ENCODE measurements around the gene CLDN10. TPM values are rescaled to one million over a fixed set of nuclear protein-coding genes. Genes with fewer than 3 reads are reported as not detected.

The CLDN10 gene
- total and polyA plus RNA-seq, 2 donors (not counting 1 experiment from before 2014, with no cell fraction given), result not detected

DNA sequence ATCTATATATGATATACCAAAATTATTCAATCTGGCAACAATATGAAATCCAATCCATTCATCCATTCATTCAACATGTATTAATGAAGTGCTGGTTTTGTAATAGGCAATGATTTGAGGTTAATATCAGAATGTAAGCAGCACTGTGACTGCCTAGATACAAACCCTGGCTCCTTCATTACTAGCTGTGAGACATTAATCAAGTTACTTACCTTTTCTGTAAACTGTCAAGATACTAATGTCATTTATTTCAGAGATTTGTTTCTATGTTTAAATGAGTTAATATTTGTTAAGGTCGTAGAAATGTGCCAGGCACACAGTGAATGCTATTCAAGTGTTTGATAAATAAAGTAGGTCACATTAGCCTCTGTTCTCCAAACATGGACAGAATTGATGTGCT, 40.9 kb downstream of the CLDN10 start:
- Mint-ChIP-seq H3K4me1 (no peaks in the 10 kb centered on the region), H3K4me3 (no peak overlapping the region), H3K27ac (no peak overlapping the region), H3K27me3 (peaks cover 14% of the 10 kb centered on the region), H3K9me3 (ENCODE audit: insufficient read depth) (no peaks in the 10 kb centered on the region)
- Histone ChIP-seq H3K36me3 (replicated peaks in 1 of 2; ENCODE audit: control extremely low read depth in 1 of 2, control insufficient read depth in 1 of 2, extremely low read depth in 1 of 2, insufficient read depth in 2 of 2, low read length in 1 of 2) (no peaks in the 10 kb centered on the region), H4K20me1 (ENCODE audit: control insufficient read depth, insufficient read depth, low read length, poor library complexity, severe bottlenecking) (no peaks in the 10 kb centered on the region), H2AFZ (ENCODE audit: insufficient read depth, low read depth, low read length, poor library complexity, severe bottlenecking) (no peak overlapping the region), H3K9ac (ENCODE audit: low read length) (no peak overlapping the region), H3K4me2 (replicated peaks; ENCODE audit: low read depth, low read length, poor library complexity, severe bottlenecking) (no peak overlapping the region), H3K4me3 (ENCODE audit: control extremely low read depth in 1 of 5, extremely low read depth in 1 of 5, insufficient read depth in 1 of 5, low read depth in 2 of 5, low read length in 4 of 5) (no peak overlapping the region), H3K27ac (ENCODE audit: low read length in 2 of 2) (no peak overlapping the region), H3K79me2 (ENCODE audit: control insufficient read depth, insufficient read depth, low read length) (no peaks in the 10 kb centered on the region), H3K27me3 (replicated peaks in 1 of 4; ENCODE audit: control extremely low read depth in 1 of 4, control insufficient read depth in 3 of 4, insufficient read depth in 4 of 4, low read length in 3 of 4) (peaks cover 0 to 4% (median 3%) of the 10 kb centered on the region in 4 experiments), H3K4me1 (ENCODE audit: control insufficient read depth in 2 of 2, insufficient read depth in 2 of 2, low read length in 2 of 2) (no peaks in the 10 kb centered on the region), H3K9me3 (ENCODE audit: control extremely low read depth in 1 of 3, control insufficient read depth in 2 of 3, insufficient read depth in 1 of 3, low read length in 2 of 3) (no peaks in the 10 kb centered on the region)
- POLR2A ChIA-PET, result no interaction called here
- ATAC-seq (ENCODE audit: low read depth), result no peak
- CTCF ChIA-PET, result no interaction called here
- no peak for TF ChIP-seq EZH2 (IDR thresholded peaks at IDR 0.05; ENCODE audit: borderline replicate concordance, insufficient read depth, low read depth, low read length, poor library complexity, severe bottlenecking)
- TF ChIP-seq, protein P1, sequence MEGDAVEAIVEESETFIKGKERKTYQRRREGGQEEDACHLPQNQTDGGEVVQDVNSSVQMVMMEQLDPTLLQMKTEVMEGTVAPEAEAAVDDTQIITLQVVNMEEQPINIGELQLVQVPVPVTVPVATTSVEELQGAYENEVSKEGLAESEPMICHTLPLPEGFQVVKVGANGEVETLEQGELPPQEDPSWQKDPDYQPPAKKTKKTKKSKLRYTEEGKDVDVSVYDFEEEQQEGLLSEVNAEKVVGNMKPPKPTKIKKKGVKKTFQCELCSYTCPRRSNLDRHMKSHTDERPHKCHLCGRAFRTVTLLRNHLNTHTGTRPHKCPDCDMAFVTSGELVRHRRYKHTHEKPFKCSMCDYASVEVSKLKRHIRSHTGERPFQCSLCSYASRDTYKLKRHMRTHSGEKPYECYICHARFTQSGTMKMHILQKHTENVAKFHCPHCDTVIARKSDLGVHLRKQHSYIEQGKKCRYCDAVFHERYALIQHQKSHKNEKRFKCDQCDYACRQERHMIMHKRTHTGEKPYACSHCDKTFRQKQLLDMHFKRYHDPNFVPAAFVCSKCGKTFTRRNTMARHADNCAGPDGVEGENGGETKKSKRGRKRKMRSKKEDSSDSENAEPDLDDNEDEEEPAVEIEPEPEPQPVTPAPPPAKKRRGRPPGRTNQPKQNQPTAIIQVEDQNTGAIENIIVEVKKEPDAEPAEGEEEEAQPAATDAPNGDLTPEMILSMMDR (IDR thresholded peaks at IDR 0.05), result no peak
- DNase-seq, result no peak
- no CpG with 5 or more reads among the region's 1 CpG for WGBS (ENCODE audit: insufficient coverage)
- intact Hi-C loops (cut with micrococcal nuclease), result no loop called here

DNA sequence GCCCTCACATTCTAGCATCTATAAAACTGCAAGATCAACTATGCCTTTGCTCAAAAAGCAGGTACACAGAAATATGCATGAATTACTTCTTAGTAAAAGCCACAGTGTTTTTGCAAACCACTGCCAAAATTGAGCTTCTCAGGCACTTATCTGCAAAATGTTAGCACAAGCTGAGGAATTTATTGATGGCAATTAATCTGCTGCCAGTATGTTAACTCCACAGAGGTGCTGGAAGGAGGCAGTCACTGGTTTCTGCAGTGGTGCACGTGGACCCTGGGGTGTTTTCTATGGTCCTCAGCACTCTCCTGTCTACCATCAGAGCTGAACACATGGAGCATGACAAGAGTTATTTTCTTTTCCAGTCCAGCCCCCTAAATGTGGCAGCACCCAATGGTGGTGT, 44.2 kb downstream of the CLDN10 start:
- POLR2A ChIA-PET, result no interaction called here
- H3K27ac Mint-ChIP-seq, result no peak overlapping the region

More for the DNA sequence above, 44.2 kb downstream of the CLDN10 start:
- H3K4me3 ChIP-seq (ENCODE audit: control extremely low read depth in 1 of 5, extremely low read depth in 1 of 5, insufficient read depth in 1 of 5, low read depth in 2 of 5, low read length in 4 of 5), result no peak overlapping the region
- no peak overlapping the region for H3K4me2 ChIP-seq (replicated peaks; ENCODE audit: low read depth, low read length, poor library complexity, severe bottlenecking)
- H3K27me3 ChIP-seq (replicated peaks in 1 of 4; ENCODE audit: control extremely low read depth in 1 of 4, control insufficient read depth in 3 of 4, insufficient read depth in 4 of 4, low read length in 3 of 4), result peaks cover 0 to 4% (median 4%) of the 10 kb centered on the region in 4 experiments
- peaks cover under 1% of the 10 kb centered on the region for H3K27me3 Mint-ChIP-seq
- H2AFZ ChIP-seq (ENCODE audit: insufficient read depth, low read depth, low read length, poor library complexity, severe bottlenecking), result no peak overlapping the region
- no peak overlapping the region for H3K9ac ChIP-seq (ENCODE audit: low read length)
- CTCF ChIA-PET, result interaction anchor here (0.6 kb wide), 1 partner anchor 67 kb away, joined by 3 read pairs; no protein-coding TSS in a partner anchor
- H3K36me3 ChIP-seq (replicated peaks in 1 of 2; ENCODE audit: control extremely low read depth in 1 of 2, control insufficient read depth in 1 of 2, extremely low read depth in 1 of 2, insufficient read depth in 2 of 2, low read length in 1 of 2), result no peaks in the 10 kb centered on the region
- no peak overlapping the region for H3K4me3 Mint-ChIP-seq
- H3K9me3 ChIP-seq (ENCODE audit: control extremely low read depth in 1 of 3, control insufficient read depth in 2 of 3, insufficient read depth in 1 of 3, low read length in 2 of 3), result no peaks in the 10 kb centered on the region
- TF ChIP-seq, protein P1 (IDR thresholded peaks at IDR 0.05), result no peak
- TF ChIP-seq EZH2 (IDR thresholded peaks at IDR 0.05; ENCODE audit: borderline replicate concordance, insufficient read depth, low read depth, low read length, poor library complexity, severe bottlenecking), result no peak
- no peaks in the 10 kb centered on the region for H3K4me1 ChIP-seq (ENCODE audit: control insufficient read depth in 2 of 2, insufficient read depth in 2 of 2, low read length in 2 of 2)
- intact Hi-C loops (cut with micrococcal nuclease), result no loop called here
- no peak overlapping the region for H3K27ac ChIP-seq (ENCODE audit: low read length in 2 of 2)
- WGBS (ENCODE audit: insufficient coverage), result no CpG with 5 or more reads among the region's 1 CpG
- DNase-seq (no peak), ATAC-seq (ENCODE audit: low read depth) (no peak)
- no peaks in the 10 kb centered on the region for H4K20me1 ChIP-seq (ENCODE audit: control insufficient read depth, insufficient read depth, low read length, poor library complexity, severe bottlenecking)
- H3K4me1 Mint-ChIP-seq, result no peaks in the 10 kb centered on the region
- H3K79me2 ChIP-seq (ENCODE audit: control insufficient read depth, insufficient read depth, low read length), result no peaks in the 10 kb centered on the region
- no peaks in the 10 kb centered on the region for H3K9me3 Mint-ChIP-seq (ENCODE audit: insufficient read depth)

Measured in B cell (primary cell).